GM12873 (cell line): ENCODE measurements around the gene TCF3.

Source experiments
- TF ChIP-seq, protein P1 (sequence below): IDR thresholded peaks from 2 replicates; pipeline ENCODE4 v1.5.1; 2012; ENCODE audit warnings: low read depth, mild to moderate bottlenecking, moderate library complexity, low read length, control low read depth; ENCODE audit not compliant: insufficient read depth; ENCODE audit errors: missing control alignments

Gene TCF3

DNA sequence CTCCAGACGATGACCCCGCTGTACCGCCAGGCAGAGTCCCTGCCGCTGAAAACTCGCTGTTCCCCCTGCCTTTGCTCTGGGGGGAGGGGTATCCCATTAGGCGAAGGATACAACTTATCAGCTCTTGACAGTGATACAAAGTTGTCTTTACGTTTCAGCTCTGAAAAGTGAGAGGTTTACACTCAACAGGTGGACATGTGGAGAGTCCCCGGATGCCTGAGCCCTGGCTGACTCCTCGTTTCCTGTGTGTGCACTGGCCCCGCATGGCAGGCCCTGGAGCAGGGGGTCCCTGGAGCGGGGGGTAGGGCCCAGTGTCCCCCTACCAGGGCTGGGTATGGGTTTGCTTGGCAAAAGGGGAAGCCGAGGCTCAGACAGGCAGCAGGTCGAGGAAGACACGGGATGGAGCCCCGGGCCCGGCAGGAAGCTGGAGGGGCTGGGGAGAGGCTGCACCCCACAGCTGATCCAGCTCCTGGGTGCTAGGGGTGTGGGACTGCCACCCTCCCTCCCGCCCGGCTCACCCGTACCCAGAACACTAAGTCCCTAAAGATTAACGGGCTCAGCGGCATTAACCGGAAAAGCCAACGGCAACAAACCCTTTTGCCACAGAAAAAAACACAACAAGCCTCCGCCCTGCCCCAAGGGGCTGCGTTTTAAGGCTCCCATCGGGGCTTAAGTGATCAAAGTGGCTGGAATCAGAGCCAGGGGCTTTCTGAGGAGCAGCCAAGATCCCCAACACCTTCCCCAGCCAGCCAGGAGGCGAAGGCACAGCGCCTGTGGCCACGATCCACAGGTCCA is 5.6 kb downstream of the TCF3 start:
- TF ChIP-seq, protein P1, sequence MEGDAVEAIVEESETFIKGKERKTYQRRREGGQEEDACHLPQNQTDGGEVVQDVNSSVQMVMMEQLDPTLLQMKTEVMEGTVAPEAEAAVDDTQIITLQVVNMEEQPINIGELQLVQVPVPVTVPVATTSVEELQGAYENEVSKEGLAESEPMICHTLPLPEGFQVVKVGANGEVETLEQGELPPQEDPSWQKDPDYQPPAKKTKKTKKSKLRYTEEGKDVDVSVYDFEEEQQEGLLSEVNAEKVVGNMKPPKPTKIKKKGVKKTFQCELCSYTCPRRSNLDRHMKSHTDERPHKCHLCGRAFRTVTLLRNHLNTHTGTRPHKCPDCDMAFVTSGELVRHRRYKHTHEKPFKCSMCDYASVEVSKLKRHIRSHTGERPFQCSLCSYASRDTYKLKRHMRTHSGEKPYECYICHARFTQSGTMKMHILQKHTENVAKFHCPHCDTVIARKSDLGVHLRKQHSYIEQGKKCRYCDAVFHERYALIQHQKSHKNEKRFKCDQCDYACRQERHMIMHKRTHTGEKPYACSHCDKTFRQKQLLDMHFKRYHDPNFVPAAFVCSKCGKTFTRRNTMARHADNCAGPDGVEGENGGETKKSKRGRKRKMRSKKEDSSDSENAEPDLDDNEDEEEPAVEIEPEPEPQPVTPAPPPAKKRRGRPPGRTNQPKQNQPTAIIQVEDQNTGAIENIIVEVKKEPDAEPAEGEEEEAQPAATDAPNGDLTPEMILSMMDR: no peak

DNA sequence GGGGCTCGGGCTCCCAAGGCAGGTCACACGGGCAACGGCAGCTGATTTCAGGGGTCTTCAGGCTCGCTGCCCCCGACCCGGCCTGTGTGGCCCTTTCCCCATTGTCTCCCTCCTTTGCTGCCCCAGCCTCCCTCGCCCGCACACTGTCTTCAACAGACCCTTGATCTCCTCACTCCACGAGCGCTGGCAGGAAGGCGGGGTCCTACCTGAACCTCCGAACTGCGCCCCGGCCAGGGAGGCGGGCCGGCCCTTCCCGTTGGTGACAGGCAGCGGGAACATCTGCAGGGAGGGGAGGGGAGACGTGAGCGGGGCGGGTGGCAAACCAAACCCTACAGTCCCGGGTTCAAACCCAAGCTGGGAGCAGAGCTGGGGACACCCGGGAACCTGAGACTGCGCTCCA is 6.3 kb downstream of the TCF3 start:
- TF ChIP-seq, protein P1: no peak

DNA sequence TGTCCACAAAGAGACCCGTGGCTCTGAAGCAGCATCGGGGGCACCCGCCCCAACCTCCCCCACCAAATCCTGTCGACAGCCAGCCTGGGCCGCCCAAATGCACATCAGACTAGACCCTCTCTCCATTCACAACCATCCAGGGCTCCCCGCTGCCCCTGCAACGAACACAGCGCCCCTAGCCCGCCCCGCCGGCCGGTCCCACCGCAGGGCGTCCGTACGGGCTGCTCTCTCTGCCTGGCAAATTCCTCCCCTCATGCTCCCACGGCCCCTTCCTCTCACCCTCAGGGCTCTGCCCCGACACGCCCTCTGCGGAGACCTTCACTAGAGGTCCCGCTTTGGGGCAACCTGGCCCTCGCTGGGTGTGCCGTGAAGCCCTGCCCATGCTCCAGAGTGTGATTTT is 7.1 kb downstream of the TCF3 start:
- TF ChIP-seq, protein P1: no peak

DNA sequence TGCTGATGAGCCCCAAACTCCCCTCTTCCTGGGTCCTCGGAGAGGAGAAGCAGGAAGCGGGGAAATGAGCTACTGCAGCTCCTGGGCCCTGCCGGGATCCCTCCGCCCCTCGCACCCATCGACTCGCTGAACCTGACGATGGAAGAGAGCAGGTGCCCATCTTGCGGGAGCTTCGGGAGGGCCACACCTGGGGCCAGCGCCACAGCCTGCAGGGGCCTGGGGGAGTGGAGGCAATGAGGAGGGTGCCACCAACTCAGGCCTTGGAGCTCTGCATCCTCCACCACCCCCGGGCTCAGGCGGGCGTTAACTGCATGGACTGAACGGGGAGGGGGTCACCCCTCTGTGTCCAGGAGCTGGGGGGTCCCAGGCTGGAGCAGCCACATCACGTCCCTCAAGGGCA is 8.3 kb downstream of the TCF3 start:
- TF ChIP-seq, protein P1: no peak

DNA sequence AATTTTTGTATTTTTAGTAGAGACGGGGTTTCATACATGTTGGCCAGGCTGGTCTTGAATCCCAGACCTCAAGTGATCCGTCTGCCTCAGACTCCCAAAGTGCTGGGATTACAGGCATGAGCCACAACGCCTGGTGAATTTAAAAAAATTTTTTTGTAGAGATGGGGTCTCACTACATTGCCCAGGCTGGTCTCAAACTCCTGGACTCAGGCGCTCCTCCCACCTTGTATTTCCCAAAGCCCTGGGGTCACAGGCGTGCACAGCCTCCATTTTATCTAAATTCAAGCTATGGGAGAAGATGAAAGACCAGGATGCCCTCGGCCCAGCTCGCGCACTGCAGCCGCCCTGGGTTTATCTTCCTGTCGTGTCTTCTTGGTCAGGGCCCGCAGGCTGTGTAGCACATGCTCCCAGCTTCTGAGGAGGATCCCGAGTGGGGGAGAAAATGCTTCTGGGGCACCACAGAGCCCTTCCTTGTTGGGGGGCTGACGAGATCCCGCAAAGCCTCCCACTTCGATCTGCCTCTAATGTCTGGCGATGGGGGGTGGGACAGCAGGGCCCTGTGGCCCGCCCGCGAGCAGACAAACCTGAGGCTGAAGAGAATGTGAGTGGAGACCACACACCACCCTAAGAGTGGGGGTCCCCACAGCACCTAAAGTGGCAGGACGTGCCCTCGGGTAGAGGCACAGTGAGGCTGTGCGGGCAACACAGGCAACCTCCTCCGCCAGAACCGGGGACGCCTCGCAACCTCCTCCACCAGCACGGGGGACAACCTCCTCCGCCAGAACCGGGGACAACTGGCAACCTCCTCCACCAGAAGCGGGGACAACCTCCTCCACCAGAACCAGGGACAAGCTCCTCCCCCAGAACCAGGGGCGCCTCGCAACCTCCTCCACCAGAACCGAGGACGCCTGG is 15.8 kb downstream of the TCF3 start:
- TF ChIP-seq, protein P1: no peak

DNA sequence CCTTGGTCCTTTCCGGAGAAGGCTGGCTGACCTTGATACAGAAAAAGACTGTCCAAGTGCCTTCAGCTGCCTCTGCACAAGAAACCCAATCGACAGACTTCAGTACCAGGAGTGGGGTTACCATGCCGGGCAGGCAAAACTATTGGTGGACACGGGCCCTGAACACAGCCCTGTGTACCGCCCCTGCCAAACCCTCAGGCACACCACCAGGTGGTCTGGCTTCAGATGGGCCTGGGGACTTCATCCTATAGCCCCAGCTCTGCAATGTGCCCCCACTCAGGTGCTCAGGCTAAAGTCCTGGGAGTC is 17.5 kb downstream of the TCF3 start:
- TF ChIP-seq, protein P1: no peak

DNA sequence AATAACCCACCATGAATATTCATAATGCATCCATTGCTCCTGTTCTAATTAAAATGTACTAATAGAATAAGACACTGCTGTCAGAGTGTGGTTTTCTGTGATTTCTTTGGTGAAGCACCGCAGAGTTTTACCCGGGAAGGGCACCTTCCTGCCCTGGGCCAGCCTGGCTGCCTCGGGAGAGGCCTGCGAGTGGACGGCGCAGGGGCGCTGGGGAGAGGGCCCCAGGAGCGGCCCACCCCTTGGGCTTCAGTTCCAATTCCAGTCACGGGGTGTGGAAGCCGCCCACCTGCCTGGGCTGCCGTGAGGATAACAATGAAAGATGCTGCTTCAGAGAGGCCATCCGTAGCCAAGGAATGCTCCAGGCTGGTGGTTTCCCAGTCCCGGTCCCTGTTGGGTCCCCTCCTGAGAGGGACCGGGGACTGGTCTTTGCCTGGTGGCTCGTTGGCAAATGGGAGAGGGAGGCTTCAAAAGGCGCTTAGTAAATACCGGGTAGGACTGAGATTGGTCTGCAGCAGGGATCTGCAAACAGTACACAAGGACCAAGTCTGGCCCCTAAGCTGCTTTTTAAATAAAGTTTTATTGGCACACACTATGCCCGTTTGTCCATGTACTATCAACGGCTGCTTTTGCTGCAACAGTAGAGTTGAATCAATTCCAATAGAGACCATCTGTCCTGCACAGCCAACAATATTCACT is 18.0 kb downstream of the TCF3 start:
- TF ChIP-seq, protein P1: no peak
